Glomerular endothelial cell (primary cell): ENCODE measurements around the gene PRAMEF17. TPM values are rescaled to one million over a fixed set of nuclear protein-coding genes. Genes with fewer than 3 reads are reported as not detected.
"Not testable (repeated sequence)": the region's sequence is repeated elsewhere in the genome, so short reads cannot be mapped to it uniquely, and the experiment has no call there.

Experiments
- DNase-seq: peaks from one replicate; pipeline ENCODE4 v3.0.0-alpha.2; 2011; ENCODE audit warnings: low read depth, low spot score; ENCODE audit errors: extremely low read depth
- total RNA-seq: library from RNA; depleted of rRNA; stranded (reverse); fragments of >200 nt; gene quantifications from 2 replicates; pipeline ENCODE4 v1.2.3, GENCODE V29; 2015

Gene PRAMEF17
- not detected in 2 replicates for total RNA-seq

DNA sequence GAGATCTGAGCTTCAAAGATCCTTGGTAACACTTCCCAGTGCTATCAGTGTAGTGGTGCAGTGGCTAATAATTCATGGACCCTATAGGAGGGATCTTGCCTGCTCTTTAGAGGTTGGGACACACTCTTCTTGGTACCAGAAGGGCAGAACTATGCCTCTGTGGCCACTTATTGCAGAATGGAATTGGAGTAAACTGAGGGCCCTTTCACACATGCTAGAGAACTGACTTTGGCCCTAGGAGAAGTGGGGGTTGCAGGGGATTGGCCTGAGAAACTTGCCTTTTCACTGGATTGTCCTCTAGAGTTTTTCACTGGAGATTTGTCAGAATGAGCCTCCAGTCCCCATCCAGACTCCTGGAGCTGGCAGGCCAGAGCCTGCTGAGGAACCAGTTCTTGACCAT is at the start of gene PRAMEF17:
Gene PRAMEF17 (plus strand): TSS at position 301 of the 400 bp plus-strand sequence. CDS start 26 bp downstream, at position 327.
- not testable (repeated sequence) for DNase-seq

- DNase-seq: not testable (repeated sequence)
Measured at GRCh38 chr1:13342496-13342895, 46.9 kb upstream of the PRAMEF17 start.

DNA sequence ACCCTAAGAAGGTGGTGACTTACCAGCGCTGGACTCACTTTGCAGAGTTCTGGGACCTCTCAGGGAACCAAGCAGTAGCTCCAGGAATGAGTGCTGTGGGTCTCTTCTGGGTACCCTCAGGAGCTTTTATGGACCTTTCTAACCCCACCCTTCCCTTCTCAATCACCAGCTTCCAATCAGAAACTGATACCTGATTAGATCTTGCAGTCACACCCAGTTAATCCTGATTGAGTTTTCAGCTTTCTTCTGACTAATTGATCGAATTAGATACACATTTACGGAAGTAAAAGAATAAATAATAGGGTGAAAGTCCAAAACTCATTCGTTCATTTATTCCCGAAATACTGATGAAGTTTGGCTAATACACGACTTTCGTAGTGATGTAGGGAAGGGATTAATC is 42.4 kb upstream of the PRAMEF17 start, which contains the start of gene PRAMEF14:
Gene PRAMEF14 (minus strand): TSS at position 101 of the 400 bp plus-strand sequence. CDS start 1,820 bp downstream, outside the sequence.
- not testable (repeated sequence) for DNase-seq

DNA sequence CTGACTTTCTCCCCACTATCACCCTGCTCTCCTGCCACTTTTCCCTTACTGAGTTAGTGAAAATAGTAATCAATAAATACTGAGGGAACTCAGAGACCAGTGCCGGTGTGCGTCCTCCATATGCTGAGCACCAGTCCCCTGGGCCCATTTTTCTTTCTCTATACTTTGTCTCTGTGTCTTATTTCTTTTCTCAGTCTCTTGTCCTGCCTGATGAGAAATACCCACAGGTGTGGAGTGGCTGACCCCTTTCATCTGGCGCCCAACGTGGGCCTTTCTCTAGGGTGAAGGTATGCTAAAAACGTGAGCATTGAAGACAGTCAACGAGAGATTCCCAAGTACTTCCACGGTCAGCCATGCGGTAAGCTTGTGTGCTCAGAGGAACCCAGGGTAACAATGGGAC is 36.0 kb upstream of the PRAMEF17 start:
- not testable (repeated sequence) for DNase-seq

- not testable (repeated sequence) for DNase-seq
Measured at GRCh38 chr1:13354475-13354874, 35.0 kb upstream of the PRAMEF17 start.

DNA sequence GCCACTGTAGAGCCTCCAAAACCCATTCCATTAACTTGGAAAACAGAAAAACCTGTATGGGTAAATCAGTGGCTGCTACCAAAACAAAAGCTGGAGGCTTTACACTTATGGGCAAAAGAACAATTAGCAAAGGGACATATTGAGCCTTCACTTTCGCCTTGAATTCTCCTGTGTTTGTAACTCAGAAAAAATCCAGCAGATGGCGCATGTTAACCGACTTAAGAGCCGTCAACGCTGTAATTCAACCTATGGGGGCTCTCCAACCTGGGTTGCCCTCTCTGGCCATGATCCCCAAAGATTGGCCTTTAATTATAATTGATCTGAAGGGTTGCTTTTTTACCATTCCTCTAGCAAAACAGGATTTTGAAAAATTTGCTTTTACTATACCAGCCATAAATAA is 32.7 kb upstream of the PRAMEF17 start:
- peak; percentile 52 for DNase-seq

DNA sequence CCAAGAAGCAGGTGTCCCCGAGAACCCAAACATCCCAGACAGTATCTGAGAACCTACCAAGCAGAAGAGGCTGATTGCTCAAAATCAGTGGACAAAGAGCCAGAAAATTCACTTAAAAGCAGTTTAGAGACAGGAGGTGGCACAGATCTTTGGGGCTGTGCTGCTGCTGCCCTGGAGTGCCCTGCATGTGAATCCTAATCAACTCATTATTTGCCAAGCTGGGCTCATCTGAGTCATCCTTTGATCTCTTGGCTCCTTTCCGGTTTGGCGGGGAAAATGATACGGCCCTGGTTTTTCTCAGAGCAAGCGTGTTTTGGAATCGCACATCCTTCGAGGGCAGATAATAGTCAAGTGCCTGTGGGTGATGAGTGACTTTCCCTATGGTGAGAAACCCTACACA is 27.1 kb upstream of the PRAMEF17 start:
- not testable (repeated sequence) for DNase-seq

GRCh38 chr1:13364928-13365327 is 24.5 kb upstream of the PRAMEF17 start:
- DNase-seq: not testable (repeated sequence)

DNA sequence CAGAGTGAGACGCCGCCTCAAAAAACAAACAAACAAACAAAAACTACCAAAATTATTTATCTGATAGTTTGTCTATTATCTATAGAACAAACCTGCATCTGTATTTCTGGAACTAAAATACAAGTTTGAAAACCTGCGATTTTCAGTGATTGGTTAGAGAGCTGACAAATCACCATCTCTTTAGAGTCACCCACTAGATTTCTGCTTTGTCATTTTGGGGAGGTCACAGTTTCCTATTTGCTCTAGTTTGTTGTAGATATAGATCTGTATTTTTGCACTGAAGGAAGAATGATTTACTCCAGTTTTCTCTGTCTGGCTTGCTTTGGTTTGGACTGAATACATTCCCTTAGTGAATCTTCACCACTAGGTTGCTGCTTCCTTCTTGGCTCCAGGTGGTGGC is 22.9 kb upstream of the PRAMEF17 start:
- DNase-seq: not testable (repeated sequence)

GRCh38 chr1:13368544-13368943 is 20.9 kb upstream of the PRAMEF17 start:
- DNase-seq: not testable (repeated sequence)

GRCh38 chr1:13378983-13379382 is 10.4 kb upstream of the PRAMEF17 start:
- not testable (repeated sequence) for DNase-seq

DNA sequence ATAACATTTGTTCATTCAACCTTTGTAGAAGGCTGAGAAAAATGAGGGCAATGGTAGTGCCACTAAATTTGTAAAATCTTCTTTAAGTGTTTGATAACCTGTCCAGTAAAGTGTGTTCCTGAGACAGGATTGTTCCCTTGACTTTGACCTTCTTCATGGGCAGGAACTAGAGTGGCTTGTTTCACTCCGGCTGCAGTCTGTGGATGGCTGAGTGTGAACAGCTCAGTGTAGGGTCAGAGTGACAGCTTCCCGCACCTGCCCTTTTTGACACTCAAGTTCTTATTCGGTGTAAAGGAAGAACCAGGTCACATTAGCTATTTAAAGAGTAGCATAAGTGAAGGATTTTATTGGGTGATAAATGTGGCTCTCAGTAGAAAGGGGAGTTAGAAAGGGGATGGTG is 9.1 kb upstream of the PRAMEF17 start:
- not testable (repeated sequence) for DNase-seq

DNA sequence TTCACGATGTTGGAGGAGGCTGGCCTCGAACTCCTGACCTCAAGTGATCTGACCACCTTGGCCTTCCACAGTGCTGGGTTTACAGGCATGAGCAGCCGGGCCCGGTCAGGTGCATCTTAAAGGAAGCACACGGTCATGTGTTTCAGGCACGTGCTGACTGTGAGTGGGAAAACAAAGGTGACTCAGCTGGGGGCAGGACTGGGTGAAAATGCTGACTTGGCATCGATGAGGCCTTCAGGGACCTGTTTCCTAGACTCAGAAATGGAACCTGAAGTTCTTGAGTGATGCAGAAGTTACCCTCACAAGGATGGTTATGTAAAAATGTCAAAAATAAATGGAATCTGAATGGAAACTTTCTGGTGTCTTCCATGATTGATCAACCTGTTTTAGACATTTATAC is 3.6 kb downstream of the PRAMEF17 start:
- DNase-seq: not testable (repeated sequence)

DNA sequence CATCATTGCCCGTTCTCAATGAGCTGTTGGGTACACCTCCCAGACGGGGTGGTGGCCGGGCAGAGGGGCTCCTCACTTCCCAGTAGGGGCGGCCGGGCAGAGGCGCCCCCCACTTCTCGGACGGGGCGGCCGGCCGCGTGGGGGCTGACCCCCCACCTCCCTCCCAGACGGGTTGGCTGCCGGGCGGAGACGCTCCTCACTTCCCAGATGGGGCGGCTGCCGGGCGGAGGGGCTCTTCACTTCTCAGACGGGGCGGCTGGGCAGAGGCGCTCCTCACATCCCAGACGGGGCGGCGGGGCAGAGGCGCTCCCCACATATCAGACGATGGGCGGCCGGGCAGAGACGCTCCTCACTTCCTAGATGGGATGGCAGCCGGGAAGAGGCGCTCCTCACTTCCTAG is 5.3 kb downstream of the PRAMEF17 start:
- not testable (repeated sequence) for DNase-seq

- DNase-seq: not testable (repeated sequence)
Measured at GRCh38 chr1:13395311-13395710, 5.9 kb downstream of the PRAMEF17 start.

DNA sequence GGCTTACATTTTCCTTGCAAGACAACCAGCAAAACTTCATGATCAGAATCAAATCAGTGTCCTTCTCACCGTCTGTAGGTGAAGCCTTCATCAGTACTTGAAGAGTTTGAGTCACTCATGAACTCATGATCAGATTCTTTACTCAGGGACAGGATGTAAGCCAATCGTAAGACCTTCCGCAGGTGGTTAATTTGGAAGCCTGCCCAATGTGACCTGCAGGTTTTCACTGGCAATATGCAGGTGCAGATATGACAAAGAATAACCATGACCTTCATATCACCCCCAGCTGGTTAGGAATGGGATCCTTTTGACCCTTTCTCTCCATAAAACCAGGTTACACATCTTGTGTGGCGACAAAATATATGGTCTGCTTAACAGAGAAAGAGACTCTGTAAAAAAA is 18.4 kb downstream of the PRAMEF17 start:
- no peak for DNase-seq

DNA sequence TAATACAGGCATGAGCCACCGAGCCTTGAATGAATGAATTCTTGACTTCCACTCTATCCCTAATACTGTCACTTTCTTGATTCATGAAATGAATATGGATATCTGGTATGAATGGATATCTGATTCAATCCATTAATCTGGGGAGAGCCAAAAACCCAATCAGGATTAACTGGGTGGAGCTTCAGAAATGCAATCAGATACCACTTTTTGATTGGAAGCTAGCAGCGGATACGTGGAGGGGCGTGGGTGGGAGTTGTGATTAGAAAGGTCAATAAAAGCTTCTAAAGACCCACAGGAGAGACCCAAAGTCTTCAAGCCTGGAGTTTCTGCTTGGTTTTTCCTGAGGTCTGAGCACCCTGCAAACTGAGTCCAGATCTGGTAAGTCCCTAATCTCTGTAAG is 20.7 kb downstream of the PRAMEF17 start, which contains the start of gene PRAMEF20:
Gene PRAMEF20 (plus strand): TSS at position 301 of the 400 bp plus-strand sequence. CDS start 5,905 bp downstream, outside the sequence.
- DNase-seq: not testable (repeated sequence)

DNA sequence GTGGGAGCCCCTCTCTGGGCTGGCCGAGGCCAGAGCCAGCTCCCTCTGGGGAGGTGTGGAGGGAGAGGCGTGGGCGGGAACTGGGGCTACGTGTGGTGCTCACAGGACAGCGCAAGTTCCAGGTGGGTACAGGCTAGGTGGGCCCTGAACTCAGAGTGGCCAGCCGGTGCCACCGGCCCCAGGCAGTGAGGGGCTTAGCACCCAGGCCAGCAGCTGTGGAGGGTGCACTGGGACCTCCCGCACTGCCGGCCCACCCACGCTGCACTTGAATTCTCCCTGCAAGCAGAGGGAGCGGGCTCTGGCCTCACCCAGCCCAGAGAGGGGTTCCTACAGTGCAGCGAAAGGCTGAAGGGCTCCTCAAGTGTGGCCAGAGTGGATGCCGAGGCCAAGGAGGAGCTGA is 41.1 kb downstream of the PRAMEF17 start:
- DNase-seq: no peak

- DNase-seq: no peak
Measured at GRCh38 chr1:13432251-13432650, 42.8 kb downstream of the PRAMEF17 start.

DNA sequence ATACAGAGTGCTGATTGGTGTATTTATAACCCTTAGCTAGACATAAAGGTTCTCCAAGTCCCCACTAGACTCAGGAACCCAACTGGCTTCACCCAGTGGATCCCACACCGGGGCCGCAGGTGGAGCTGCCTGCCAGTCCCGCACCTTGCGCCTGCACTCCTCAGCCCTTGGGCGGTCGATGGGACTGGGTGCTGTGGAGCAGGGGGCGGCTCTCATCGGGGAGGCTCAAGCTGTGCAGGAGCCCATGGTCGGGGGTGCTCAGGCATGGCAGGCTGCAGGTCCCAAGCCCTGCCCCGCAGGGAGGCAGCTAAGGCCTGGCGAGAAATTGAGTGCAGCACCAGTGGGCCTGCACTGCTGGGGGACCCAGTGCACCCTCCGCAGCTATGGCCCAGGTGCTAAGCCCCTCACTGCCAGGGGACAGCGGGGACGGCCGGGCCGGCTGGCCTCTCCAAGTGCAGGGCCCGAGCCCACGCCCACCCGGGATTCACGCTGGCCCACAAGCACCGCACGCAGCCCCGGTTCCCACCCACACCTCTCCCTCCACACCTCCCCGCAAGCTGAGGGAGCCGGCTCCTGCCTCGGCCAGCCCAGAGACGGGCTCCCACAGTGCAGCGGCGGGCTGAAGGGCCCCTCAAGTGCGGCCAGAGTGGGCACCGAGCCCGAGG is 44.4 kb downstream of the PRAMEF17 start:
- DNase-seq: not testable (repeated sequence)

GRCh38 chr1:13435458-13435857 is 46.0 kb downstream of the PRAMEF17 start:
- no peak for DNase-seq

DNA sequence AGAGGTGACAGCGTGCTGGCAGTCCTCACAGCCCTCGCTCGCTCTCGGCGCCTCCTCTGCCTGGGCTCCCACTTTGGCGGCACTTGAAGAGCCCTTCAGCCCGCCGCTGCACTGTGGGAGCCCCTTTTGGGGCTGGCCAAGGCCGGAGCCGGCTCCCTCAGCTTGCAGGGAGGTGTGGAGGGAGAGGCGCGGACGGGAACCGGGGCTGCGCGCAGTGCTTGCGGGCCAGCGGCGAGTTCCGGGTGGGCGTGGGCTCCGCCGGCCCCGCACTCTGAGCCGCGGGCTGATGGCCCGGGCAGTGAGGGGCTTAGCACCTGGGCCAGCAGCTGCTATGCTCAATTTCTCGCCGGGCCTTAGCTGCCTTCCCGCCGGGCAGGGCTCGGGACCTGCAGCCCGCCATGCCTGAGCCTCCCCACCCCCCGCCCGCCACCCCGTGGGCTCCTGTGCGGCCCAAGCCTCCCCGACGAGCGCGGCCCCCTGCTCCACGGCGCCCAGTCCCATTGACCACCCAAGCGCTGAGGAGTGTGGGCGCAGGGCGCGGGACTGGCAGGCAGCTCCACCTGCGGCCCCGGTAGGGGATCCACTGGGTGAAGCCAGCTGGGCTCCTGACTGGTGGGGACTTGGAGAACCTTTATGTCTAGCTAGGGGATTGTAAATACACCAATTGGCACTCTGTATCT is 49.8 kb downstream of the PRAMEF17 start:
- not testable (repeated sequence) for DNase-seq
